HepG2 (cell line): Measurements from ENCODE around the gene ANKS1B. TPM values are rescaled to one million over a fixed set of nuclear protein-coding genes. Genes with fewer than 3 reads are reported as not detected.

Experiments used
- ATAC-seq: fragments of 200-7000 bp; cut with Tn5 transposase; 3 replicates; pipeline ENCODE4 v1.9.1; 2020; ENCODE audit warnings: mild to moderate bottlenecking, moderate library complexity
- BruUV-seq: library from RNA; stranded (reverse); fragments of 400-500 nt; replicated peaks from 2 replicates; lab custom pipeline; 2021; lab: Mats Ljungman, UMichigan
- CTCF ChIA-PET: fragments of 300-600 bp; formaldehyde crosslinking; extraction: SDS; loops from one replicate; lab custom pipeline; 2021; ENCODE audit warnings: low total read pairs, inconsistent platforms, low intra/inter-chr PET ratio; lab: Yijun Ruan, JAX
- POLR2A ChIA-PET: fragments of 350-600 bp; sonication (Branson Sonifier 250); formaldehyde crosslinking; loops from one replicate; lab custom pipeline; 2020; ENCODE audit warnings: antibody characterized with exemption, inconsistent platforms; lab: Yijun Ruan, JAX
- DNase-seq: peaks from one replicate; pipeline ENCODE4 v3.0.0-alpha.2; 2015; ENCODE audit warnings: low spot score
- FAIRE-seq: peaks from 3 replicates; lab custom pipeline; 2011; peaks lifted over from hg19 to GRCh38; lab: Jason Lieb, UNC
- H2AFZ ChIP-seq: one replicate; pipeline ENCODE4 v1.6.1; 2011; ENCODE audit warnings: low read length, inconsistent platforms
- H3K27ac ChIP-seq: fragments of 300-600 bp; 3 replicates; pipeline ENCODE4 v1.8.0; 2011; ENCODE audit warnings: mixed run types, mild to moderate bottlenecking, mixed read lengths, low read length, inconsistent platforms; ENCODE audit not compliant: insufficient read depth; ENCODE audit errors: extremely low read length
- H3K27me3 ChIP-seq, 2 experiments: fragments of 200-600 bp in 1 of 2; 2 replicates in 1 of 2; 3 replicates in 1 of 2; pipeline versions ENCODE4 v1.6.0 to v1.8.0; 2011; ENCODE audit warnings: low read length in 2 of 2, mild to moderate bottlenecking in 2 of 2, moderate library complexity in 2 of 2, inconsistent platforms in 1 of 2; ENCODE audit not compliant: insufficient read depth in 2 of 2, control insufficient read depth in 1 of 2
- H3K36me3 ChIP-seq, 2 experiments: fragments of 200-600 bp in 1 of 2; replicated peaks in 1 of 2; 2 replicates in 1 of 2; 3 replicates in 1 of 2; pipeline versions ENCODE4 v1.5.1 to v1.8.0; 2011; ENCODE audit warnings: low read length in 2 of 2, inconsistent platforms in 1 of 2; ENCODE audit not compliant: insufficient read depth in 2 of 2, control insufficient read depth in 1 of 2
- H3K4me1 ChIP-seq: 2 replicates; pipeline ENCODE4 v1.5.1; 2012; ENCODE audit warnings: low read length, inconsistent platforms; ENCODE audit not compliant: insufficient read depth
- H3K4me2 ChIP-seq: 2 replicates; pipeline ENCODE4 v1.6.0; 2011; ENCODE audit warnings: low read depth, low read length, inconsistent platforms
- H3K4me3 ChIP-seq, 3 experiments: fragments of 200-600 bp in 1 of 3; sonication (generic), shearing (Covaris generic) in 1 of 3; replicated peaks in 1 of 3; 2 replicates each; pipeline ENCODE4 v1.5.1; 2011 to 2016; ENCODE audit warnings: low read length in 3 of 3, inconsistent platforms in 2 of 3, low read depth in 2 of 3, mild to moderate bottlenecking in 2 of 3, control low read depth in 1 of 3, mixed read lengths in 1 of 3; ENCODE audit not compliant: insufficient read depth in 1 of 3
- H3K79me2 ChIP-seq: one replicate; pipeline ENCODE4 v1.6.1; 2011; ENCODE audit warnings: low read length, inconsistent platforms; ENCODE audit not compliant: insufficient read depth
- H3K9ac ChIP-seq: 2 replicates; pipeline ENCODE4 v1.6.0; 2011; ENCODE audit warnings: mild to moderate bottlenecking, low read depth, low read length, inconsistent platforms; ENCODE audit not compliant: insufficient read depth
- H3K9me3 ChIP-seq: 2 replicates; pipeline ENCODE4 v1.5.1; 2012; ENCODE audit warnings: mild to moderate bottlenecking, low read length
- H4K20me1 ChIP-seq: 2 replicates; pipeline ENCODE4 v1.6.0; 2011; ENCODE audit warnings: inconsistent platforms, mild to moderate bottlenecking, low read length, moderate library complexity; ENCODE audit not compliant: insufficient read depth
- CEBPG ChIP-seq: IDR thresholded peaks from 2 replicates; pipeline ENCODE4 v1.6.1; 2016
- ETV5 ChIP-seq: IDR thresholded peaks from 2 replicates; pipeline ENCODE4 v1.6.1; 2018; ENCODE audit warnings: missing biosample characterization, missing genetic modification reagents, inconsistent platforms, borderline replicate concordance
- KLF6 ChIP-seq: IDR thresholded peaks from 2 replicates; pipeline ENCODE4 v1.8.0; 2016; ENCODE audit warnings: missing biosample characterization, missing genetic modification reagents
- NFE2L2 ChIP-seq: fragments of 150-350 bp; IDR thresholded peaks from 2 replicates; pipeline ENCODE4 v1.6.1; 2014; ENCODE audit warnings: low read length
- STAG1 ChIP-seq: sonication (generic); formaldehyde crosslinking; IDR thresholded peaks from 2 replicates; pipeline ENCODE4 v1.4.0; 2020; ENCODE audit warnings: missing genetic modification reagents
- ZNF281 ChIP-seq: sonication (generic); formaldehyde crosslinking; IDR thresholded peaks from 2 replicates; pipeline ENCODE4 v1.4.0; 2020; ENCODE audit warnings: missing genetic modification reagents, borderline replicate concordance
- ZNF496 ChIP-seq: sonication (generic); formaldehyde crosslinking; IDR thresholded peaks from 2 replicates; pipeline ENCODE4 v1.8.1; 2023; ENCODE audit warnings: mild to moderate bottlenecking, moderate library complexity, missing genetic modification reagents; ENCODE audit not compliant: insufficient replicate concordance
- ZNF724P ChIP-seq: sonication (generic); formaldehyde crosslinking; IDR thresholded peaks from 2 replicates; pipeline ENCODE4 v1.8.0; 2022; ENCODE audit warnings: missing genetic modification reagents, borderline replicate concordance
- WGBS: methylation state at CpG from one replicate; pipeline ENCODE4 v1.1.6; 2017; ENCODE audit warnings: low lambda C conversion rate; 5-methylcytosine and 5-hydroxymethylcytosine counted together
- in situ Hi-C: cut with HindIII; loops from 2 replicates; pipeline ENCODE4 v1.10.0; 2017; ENCODE audit warnings: low pct_unique_long_range_greater_than_20kb; ENCODE audit not compliant: extremely low pct_ligation_motif_present
- intact Hi-C: fragments of 100-400 bp; cut with micrococcal nuclease; formaldehyde crosslinking; loops from one replicate; pipeline ENCODE4 v1.10.0; 2022; ENCODE audit not compliant: unreplicated experiment
- polyA plus RNA-seq, 8 experiments: library from polyadenylated mRNA; depleted of rRNA in 3 of 8; stranded (reverse) in 7 of 8; unstranded in 1 of 8; fragments of >200 nt; fragmentation: Illumina TruSeq in 4 of 8; extraction: Trizol in 4 of 8; gene quantifications; 2 replicates each; pipeline versions ENCODE4 v1.2.1 to v1.2.3, GENCODE V29; 2011 to 2016; ENCODE audit warnings: low read depth in 4 of 8, missing spikeins in 1 of 8, mixed read lengths in 1 of 8; ENCODE audit not compliant: insufficient read depth in 1 of 8
- total RNA-seq, 5 experiments: library from RNA; depleted of rRNA; stranded (reverse); fragments of >200 nt; fragmentation: Illumina TruSeq; extraction: Trizol; gene quantifications; 2 replicates each; pipeline ENCODE4 v1.2.3, GENCODE V29; 2016; ENCODE audit warnings: low read depth in 1 of 5
- TF ChIP-seq, protein P1 (sequence below): sonication (generic); formaldehyde crosslinking; IDR thresholded peaks from 2 replicates; pipeline ENCODE4 v1.5.0; 2020; ENCODE audit warnings: mild to moderate bottlenecking, missing genetic modification reagents, moderate library complexity
- TF ChIP-seq, protein P2 (sequence below): sonication (generic); formaldehyde crosslinking; IDR thresholded peaks from 2 replicates; pipeline ENCODE4 v1.5.1; 2020; ENCODE audit warnings: mild to moderate bottlenecking, missing genetic modification reagents, borderline replicate concordance

Gene ANKS1B
- total and polyA plus RNA-seq, 2 of the 13 experiments (the other 11 are each of a cell fraction or from before 2014, with no cell fraction given) = 0.15 TPM; not detected in 1

DNA sequence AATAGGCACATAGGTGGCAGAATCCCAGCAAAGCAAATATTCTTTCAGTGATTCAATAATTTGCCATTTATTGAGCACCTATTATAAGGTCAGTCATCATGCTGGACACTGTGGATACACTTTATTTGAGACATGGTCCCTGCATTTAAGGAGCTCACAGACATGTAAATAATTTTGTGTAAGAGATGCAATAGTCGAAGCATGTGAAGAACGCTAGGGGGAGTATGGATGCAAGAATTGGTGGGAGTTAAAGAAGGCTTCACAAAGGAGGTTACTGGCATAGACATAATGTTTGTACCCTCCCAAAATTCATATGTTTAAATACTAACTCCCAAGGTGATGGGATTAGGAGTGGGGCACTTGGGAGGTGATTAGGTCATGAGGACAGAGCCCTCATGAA lies 597.8 kb downstream of the ANKS1B start:
- peak; percentile 83 for ATAC-seq
- H3K9ac ChIP-seq = no peak overlapping the region
- no peaks in the 10 kb centered on the region for H3K27me3 ChIP-seq
- TF ChIP-seq KLF6 (CRISPR knock-in tag) (no peak), CEBPG (CRISPR knock-in tag) (0 out of 2 replicates have a peak, but pooled peaks have one; percentile 5), STAG1 (CRISPR knock-in tag) (peak; percentile 53)
- TF ChIP-seq, protein P1, sequence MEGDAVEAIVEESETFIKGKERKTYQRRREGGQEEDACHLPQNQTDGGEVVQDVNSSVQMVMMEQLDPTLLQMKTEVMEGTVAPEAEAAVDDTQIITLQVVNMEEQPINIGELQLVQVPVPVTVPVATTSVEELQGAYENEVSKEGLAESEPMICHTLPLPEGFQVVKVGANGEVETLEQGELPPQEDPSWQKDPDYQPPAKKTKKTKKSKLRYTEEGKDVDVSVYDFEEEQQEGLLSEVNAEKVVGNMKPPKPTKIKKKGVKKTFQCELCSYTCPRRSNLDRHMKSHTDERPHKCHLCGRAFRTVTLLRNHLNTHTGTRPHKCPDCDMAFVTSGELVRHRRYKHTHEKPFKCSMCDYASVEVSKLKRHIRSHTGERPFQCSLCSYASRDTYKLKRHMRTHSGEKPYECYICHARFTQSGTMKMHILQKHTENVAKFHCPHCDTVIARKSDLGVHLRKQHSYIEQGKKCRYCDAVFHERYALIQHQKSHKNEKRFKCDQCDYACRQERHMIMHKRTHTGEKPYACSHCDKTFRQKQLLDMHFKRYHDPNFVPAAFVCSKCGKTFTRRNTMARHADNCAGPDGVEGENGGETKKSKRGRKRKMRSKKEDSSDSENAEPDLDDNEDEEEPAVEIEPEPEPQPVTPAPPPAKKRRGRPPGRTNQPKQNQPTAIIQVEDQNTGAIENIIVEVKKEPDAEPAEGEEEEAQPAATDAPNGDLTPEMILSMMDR (CRISPR knock-in tag) = peak; percentile 65
- TF ChIP-seq, all 625 proteins: peak for 3
- in situ Hi-C loops = loop anchor here (10.0 kb wide), 1 partner anchor 378 kb away; no protein-coding TSS in a partner anchor
- no TSS peak for BruUV-seq
- Histone ChIP-seq H3K4me2 (no peak overlapping the region), H3K4me3 (no peak overlapping the region), H4K20me1 (no peaks in the 10 kb centered on the region), H3K36me3 (no peaks in the 10 kb centered on the region), H2AFZ (no peak overlapping the region), H3K27ac (no peak overlapping the region), H3K79me2 (no peaks in the 10 kb centered on the region), H3K9me3 (no peaks in the 10 kb centered on the region), H3K4me1 (no peaks in the 10 kb centered on the region)
- intact Hi-C loops = loop anchor here (2.0 to 10.0 kb wide), 2 partner anchors 238 to 272 kb away; no protein-coding TSS in a partner anchor
- 2% methylated on average over 2 of the region's 2 CpGs for WGBS
- POLR2A ChIA-PET = no interaction called here
- FAIRE-seq (no peak), DNase-seq (peak; percentile 48)
- CTCF ChIA-PET = interaction anchor here (0.9 kb wide), 1 partner anchor 233 kb away, joined by 3 read pairs; no protein-coding TSS in a partner anchor

GRCh38 chr12:99383258-99383657 lies 601.5 kb downstream of the ANKS1B start:
- no peak overlapping the region for H2AFZ ChIP-seq
- ChIA-PET CTCF (no interaction called here), POLR2A (no interaction called here)
- no TSS peak for BruUV-seq
- intact Hi-C loops (loop anchor here (10.0 kb wide), 1 partner anchor 242 kb away; no protein-coding TSS in a partner anchor), in situ Hi-C loops (loop anchor here (10.0 kb wide), 1 partner anchor 382 kb away; no protein-coding TSS in a partner anchor)
- no peak overlapping the region for H3K4me2 ChIP-seq
- DNase-seq (no peak), FAIRE-seq (no peak), ATAC-seq (no peak)
- H3K4me3 ChIP-seq = no peak overlapping the region
- no peaks in the 10 kb centered on the region for H3K79me2 ChIP-seq
- no peaks in the 10 kb centered on the region for H3K27me3 ChIP-seq
- no peaks in the 10 kb centered on the region for H3K4me1 ChIP-seq
- no peaks in the 10 kb centered on the region for H4K20me1 ChIP-seq
- H3K9ac ChIP-seq = no peak overlapping the region
- 33% methylated on average over 4 of the region's 4 CpGs for WGBS
- no peaks in the 10 kb centered on the region for H3K9me3 ChIP-seq
- no peaks in the 10 kb centered on the region for H3K36me3 ChIP-seq
- H3K27ac ChIP-seq = no peak overlapping the region
- no peak for TF ChIP-seq ZNF496
- no peak for TF ChIP-seq ZNF724P
- TF ChIP-seq NFE2L2 = no peak
- no peak for TF ChIP-seq ETV5 (CRISPR knock-in tag)
- TF ChIP-seq, protein P2, sequence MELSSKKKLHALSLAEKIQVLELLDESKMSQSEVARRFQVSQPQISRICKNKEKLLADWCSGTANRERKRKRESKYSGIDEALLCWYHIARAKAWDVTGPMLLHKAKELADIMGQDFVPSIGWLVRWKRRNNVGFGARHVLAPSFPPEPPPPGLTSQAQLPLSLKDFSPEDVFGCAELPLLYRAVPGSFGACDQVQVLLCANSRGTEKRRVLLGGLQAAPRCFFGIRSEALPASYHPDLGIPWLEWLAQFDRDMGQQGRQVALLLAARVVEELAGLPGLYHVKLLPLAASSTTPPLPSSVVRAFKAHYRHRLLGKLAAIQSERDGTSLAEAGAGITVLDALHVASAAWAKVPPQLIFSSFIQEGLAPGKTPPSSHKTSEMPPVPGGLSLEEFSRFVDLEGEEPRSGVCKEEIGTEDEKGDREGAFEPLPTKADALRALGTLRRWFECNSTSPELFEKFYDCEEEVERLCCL (CRISPR knock-in tag) = no peak
- no peak for TF ChIP-seq ZNF281 (CRISPR knock-in tag)
